ENCODE data around the gene MAPRE3.

Gene MAPRE3

DNA sequence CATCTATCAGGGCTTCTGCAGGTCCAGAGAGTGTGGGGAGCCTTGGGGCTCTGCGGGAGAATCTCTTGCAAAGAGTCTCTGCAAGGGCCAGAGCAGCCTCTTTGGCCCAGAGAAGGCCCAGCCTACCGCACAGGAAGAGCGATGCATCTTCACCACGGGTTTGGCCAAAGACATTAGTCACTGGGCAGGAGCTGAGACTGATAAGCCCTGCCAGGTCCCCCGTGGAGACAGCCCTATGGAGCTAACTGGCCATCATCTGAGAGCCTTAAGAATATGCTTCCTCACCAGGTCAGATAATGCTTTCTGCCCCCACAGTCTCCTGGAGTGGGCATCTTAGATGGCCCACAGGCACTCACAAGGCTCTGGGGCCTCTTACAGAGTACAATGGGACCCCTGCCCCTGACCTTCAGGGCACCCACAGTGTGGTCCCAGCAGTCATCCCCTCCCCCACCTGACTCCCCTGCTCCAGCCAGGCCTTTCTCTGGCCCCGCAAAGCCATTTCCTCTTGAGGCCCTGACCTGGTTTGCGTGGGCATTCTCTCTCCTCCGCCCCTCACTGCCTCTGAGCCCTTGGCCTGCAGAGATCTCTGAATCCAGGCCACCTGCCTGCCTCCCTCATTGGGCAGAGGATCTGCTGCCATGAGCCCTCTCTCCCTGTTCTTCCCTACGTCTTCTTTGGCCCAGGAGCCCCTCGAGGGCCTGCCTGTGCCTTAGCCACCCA lies 31.9 kb upstream of the MAPRE3 start:
- ATAC-seq: no peak
- TF ChIP-seq PPARA (CRISPR knock-in tag; IDR thresholded peaks at IDR 0.05; ENCODE audit: borderline replicate concordance) (no peak), ISL1 (CRISPR knock-in tag; IDR thresholded peaks at IDR 0.05) (no peak)
- TF ChIP-seq, protein P1, sequence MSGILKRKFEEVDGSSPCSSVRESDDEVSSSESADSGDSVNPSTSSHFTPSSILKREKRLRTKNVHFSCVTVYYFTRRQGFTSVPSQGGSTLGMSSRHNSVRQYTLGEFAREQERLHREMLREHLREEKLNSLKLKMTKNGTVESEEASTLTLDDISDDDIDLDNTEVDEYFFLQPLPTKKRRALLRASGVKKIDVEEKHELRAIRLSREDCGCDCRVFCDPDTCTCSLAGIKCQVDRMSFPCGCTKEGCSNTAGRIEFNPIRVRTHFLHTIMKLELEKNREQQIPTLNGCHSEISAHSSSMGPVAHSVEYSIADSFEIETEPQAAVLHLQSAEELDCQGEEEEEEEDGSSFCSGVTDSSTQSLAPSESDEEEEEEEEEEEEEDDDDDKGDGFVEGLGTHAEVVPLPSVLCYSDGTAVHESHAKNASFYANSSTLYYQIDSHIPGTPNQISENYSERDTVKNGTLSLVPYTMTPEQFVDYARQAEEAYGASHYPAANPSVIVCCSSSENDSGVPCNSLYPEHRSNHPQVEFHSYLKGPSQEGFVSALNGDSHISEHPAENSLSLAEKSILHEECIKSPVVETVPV (CRISPR knock-in tag; IDR thresholded peaks at IDR 0.05): no peak
- TF ChIP-seq, protein P2, sequence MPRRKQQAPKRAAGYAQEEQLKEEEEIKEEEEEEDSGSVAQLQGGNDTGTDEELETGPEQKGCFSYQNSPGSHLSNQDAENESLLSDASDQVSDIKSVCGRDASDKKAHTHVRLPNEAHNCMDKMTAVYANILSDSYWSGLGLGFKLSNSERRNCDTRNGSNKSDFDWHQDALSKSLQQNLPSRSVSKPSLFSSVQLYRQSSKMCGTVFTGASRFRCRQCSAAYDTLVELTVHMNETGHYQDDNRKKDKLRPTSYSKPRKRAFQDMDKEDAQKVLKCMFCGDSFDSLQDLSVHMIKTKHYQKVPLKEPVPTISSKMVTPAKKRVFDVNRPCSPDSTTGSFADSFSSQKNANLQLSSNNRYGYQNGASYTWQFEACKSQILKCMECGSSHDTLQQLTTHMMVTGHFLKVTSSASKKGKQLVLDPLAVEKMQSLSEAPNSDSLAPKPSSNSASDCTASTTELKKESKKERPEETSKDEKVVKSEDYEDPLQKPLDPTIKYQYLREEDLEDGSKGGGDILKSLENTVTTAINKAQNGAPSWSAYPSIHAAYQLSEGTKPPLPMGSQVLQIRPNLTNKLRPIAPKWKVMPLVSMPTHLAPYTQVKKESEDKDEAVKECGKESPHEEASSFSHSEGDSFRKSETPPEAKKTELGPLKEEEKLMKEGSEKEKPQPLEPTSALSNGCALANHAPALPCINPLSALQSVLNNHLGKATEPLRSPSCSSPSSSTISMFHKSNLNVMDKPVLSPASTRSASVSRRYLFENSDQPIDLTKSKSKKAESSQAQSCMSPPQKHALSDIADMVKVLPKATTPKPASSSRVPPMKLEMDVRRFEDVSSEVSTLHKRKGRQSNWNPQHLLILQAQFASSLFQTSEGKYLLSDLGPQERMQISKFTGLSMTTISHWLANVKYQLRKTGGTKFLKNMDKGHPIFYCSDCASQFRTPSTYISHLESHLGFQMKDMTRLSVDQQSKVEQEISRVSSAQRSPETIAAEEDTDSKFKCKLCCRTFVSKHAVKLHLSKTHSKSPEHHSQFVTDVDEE (CRISPR knock-in tag; IDR thresholded peaks at IDR 0.05): no peak

DNA sequence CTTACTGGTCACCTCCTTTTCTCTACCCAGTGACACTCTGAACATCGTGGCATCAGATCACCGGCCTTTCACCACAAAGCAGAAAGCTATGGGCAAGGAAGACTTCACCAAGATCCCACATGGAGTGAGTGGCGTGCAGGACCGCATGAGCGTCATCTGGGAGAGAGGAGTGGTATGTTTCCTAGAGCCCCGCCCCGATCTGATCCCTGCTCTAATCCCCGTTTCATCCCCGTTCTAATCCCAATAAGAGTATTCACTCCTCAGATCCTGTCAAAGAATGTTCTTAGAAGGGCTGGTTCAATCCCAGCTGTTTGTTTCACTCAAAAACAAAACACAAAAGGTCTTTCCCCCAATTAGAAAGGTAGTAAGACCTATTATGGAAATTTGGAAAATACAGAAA lies 30.4 kb upstream of the MAPRE3 start:
- TF ChIP-seq PPARA (CRISPR knock-in tag; IDR thresholded peaks at IDR 0.05; ENCODE audit: borderline replicate concordance): no peak
- no peak for TF ChIP-seq OSR1 (CRISPR knock-in tag; IDR thresholded peaks at IDR 0.05)
- no peak for TF ChIP-seq SNAI2 (CRISPR knock-in tag; IDR thresholded peaks at IDR 0.05)
- TF ChIP-seq, protein P3, sequence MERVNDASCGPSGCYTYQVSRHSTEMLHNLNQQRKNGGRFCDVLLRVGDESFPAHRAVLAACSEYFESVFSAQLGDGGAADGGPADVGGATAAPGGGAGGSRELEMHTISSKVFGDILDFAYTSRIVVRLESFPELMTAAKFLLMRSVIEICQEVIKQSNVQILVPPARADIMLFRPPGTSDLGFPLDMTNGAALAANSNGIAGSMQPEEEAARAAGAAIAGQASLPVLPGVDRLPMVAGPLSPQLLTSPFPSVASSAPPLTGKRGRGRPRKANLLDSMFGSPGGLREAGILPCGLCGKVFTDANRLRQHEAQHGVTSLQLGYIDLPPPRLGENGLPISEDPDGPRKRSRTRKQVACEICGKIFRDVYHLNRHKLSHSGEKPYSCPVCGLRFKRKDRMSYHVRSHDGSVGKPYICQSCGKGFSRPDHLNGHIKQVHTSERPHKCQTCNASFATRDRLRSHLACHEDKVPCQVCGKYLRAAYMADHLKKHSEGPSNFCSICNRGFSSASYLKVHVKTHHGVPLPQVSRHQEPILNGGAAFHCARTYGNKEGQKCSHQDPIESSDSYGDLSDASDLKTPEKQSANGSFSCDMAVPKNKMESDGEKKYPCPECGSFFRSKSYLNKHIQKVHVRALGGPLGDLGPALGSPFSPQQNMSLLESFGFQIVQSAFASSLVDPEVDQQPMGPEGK (CRISPR knock-in tag; IDR thresholded peaks at IDR 0.05; ENCODE audit: borderline replicate concordance): no peak
- TF ChIP-seq TOX (CRISPR knock-in tag; IDR thresholded peaks at IDR 0.05; ENCODE audit: borderline replicate concordance): no peak
- TF ChIP-seq BACH2 (CRISPR knock-in tag; IDR thresholded peaks at IDR 0.05; ENCODE audit: borderline replicate concordance): no peak
- TF ChIP-seq ZNF70 (CRISPR knock-in tag; IDR thresholded peaks at IDR 0.05): no peak
- TF ChIP-seq, protein P1 (CRISPR knock-in tag; IDR thresholded peaks at IDR 0.05): no peak
- TF ChIP-seq RARB (CRISPR knock-in tag; IDR thresholded peaks at IDR 0.05): no peak
- no peak for TF ChIP-seq TCF4 (CRISPR knock-in tag; IDR thresholded peaks at IDR 0.05; ENCODE audit: borderline replicate concordance)
- ATAC-seq: no peak

DNA sequence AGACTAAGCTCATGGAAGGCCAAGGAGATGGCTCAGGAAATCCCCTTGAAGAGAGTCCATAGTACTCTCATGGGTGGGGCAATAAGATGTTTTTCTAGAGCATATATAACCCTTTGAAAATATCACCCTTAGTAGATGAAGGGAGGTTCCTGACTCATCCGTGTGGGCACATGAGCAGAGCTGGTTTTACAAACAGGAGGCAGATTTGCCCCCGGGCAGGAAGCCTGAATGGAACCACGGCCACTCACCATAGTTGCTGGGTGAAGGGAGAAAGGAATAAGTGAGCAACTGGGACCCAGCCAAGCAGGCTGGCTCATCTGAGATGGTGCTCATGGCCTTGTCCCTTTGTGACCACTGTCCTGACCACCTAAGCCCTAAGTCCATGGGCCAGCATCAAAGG lies 29.0 kb upstream of the MAPRE3 start:
- TF ChIP-seq SNAI2 (CRISPR knock-in tag; IDR thresholded peaks at IDR 0.05) (no peak), ZFP3 (CRISPR knock-in tag; IDR thresholded peaks at IDR 0.05) (no peak), CSDC2 (CRISPR knock-in tag; IDR thresholded peaks at IDR 0.05) (no peak), OSR1 (CRISPR knock-in tag; IDR thresholded peaks at IDR 0.05) (no peak), ARNTL (CRISPR knock-in tag; IDR thresholded peaks at IDR 0.05; ENCODE audit: borderline replicate concordance, low read depth) (no peak), TOX (CRISPR knock-in tag; IDR thresholded peaks at IDR 0.05; ENCODE audit: borderline replicate concordance) (no peak), BACH2 (CRISPR knock-in tag; IDR thresholded peaks at IDR 0.05; ENCODE audit: borderline replicate concordance) (no peak), ISL1 (CRISPR knock-in tag; IDR thresholded peaks at IDR 0.05) (no peak), RARB (CRISPR knock-in tag; IDR thresholded peaks at IDR 0.05) (no peak), PPARA (CRISPR knock-in tag; IDR thresholded peaks at IDR 0.05; ENCODE audit: borderline replicate concordance) (no peak), TCF4 (CRISPR knock-in tag; IDR thresholded peaks at IDR 0.05; ENCODE audit: borderline replicate concordance) (no peak), GLIS3 (CRISPR knock-in tag; IDR thresholded peaks at IDR 0.05) (no peak), ESRRG (CRISPR knock-in tag; IDR thresholded peaks at IDR 0.05) (no peak)
- TF ChIP-seq, protein P1 (CRISPR knock-in tag; IDR thresholded peaks at IDR 0.05): no peak
- TF ChIP-seq, protein P3 (CRISPR knock-in tag; IDR thresholded peaks at IDR 0.05; ENCODE audit: borderline replicate concordance): no peak
- TF ChIP-seq, protein P4, sequence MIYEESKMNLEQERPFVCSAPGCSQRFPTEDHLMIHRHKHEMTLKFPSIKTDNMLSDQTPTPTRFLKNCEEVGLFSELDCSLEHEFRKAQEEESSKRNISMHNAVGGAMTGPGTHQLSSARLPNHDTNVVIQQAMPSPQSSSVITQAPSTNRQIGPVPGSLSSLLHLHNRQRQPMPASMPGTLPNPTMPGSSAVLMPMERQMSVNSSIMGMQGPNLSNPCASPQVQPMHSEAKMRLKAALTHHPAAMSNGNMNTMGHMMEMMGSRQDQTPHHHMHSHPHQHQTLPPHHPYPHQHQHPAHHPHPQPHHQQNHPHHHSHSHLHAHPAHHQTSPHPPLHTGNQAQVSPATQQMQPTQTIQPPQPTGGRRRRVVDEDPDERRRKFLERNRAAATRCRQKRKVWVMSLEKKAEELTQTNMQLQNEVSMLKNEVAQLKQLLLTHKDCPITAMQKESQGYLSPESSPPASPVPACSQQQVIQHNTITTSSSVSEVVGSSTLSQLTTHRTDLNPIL (CRISPR knock-in tag; IDR thresholded peaks at IDR 0.05; ENCODE audit: low read depth): no peak
- TF ChIP-seq, protein P5, sequence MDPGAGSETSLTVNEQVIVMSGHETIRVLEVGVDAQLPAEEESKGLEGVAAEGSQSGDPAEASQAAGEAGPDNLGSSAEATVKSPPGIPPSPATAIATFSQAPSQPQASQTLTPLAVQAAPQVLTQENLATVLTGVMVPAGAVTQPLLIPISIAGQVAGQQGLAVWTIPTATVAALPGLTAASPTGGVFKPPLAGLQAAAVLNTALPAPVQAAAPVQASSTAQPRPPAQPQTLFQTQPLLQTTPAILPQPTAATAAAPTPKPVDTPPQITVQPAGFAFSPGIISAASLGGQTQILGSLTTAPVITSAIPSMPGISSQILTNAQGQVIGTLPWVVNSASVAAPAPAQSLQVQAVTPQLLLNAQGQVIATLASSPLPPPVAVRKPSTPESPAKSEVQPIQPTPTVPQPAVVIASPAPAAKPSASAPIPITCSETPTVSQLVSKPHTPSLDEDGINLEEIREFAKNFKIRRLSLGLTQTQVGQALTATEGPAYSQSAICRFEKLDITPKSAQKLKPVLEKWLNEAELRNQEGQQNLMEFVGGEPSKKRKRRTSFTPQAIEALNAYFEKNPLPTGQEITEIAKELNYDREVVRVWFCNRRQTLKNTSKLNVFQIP (CRISPR knock-in tag; IDR thresholded peaks at IDR 0.05; ENCODE audit: borderline replicate concordance, low read depth): no peak
- no peak for ATAC-seq

All from SK-N-SH treated with all-trans-retinoic acid at 6 μM for 48 hours (cell line).